ENCODE results near the gene DEPDC4.
"Not testable (repeated sequence)": the region's sequence is repeated elsewhere in the genome, so short reads cannot be mapped to it uniquely, and the experiment has no call there.

The DEPDC4 gene

GRCh38 chr12:100263131-100263530 lies 3.7 kb downstream of the DEPDC4 start:
- no peak for DNase-seq

GRCh38 chr12:100258127-100258526 lies 8.8 kb downstream of the DEPDC4 start:
- DNase-seq, result no peak

- no peak for DNase-seq
Measured at GRCh38 chr12:100254876-100255275, 12.0 kb downstream of the DEPDC4 start.

- peak in 1 of 2 experiments; percentile 23 for DNase-seq
Measured at GRCh38 chr12:100253437-100253836, 13.4 kb downstream of the DEPDC4 start.

DNA sequence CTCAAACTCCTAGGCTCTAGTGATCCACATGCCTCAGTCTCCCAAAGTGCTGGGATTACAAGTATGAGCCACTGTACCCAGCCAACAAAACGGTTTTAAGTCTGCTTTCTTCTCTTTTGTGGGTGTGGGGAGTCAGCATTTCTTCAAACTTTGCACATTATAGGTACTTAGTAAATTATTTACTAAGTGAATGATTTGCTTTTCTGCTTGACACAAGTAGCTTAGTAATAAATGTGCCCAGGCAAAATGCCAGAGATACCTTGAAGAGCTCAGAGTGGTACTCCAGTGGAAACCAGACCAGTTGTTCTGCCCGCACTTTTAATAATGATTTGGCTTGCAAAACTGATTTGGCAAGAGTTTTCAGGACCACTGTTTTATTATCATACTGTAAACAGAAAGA lies 15.0 kb downstream of the DEPDC4 start:
- DNase-seq, result peak; percentile 86 to 91

- no peak for DNase-seq
Measured at GRCh38 chr12:100249941-100250340, 16.9 kb downstream of the DEPDC4 start.

- no peak for DNase-seq
Measured at GRCh38 chr12:100248886-100249285, 18.0 kb downstream of the DEPDC4 start.

GRCh38 chr12:100247765-100248164 lies 19.1 kb downstream of the DEPDC4 start:
- DNase-seq, result no peak

DNA sequence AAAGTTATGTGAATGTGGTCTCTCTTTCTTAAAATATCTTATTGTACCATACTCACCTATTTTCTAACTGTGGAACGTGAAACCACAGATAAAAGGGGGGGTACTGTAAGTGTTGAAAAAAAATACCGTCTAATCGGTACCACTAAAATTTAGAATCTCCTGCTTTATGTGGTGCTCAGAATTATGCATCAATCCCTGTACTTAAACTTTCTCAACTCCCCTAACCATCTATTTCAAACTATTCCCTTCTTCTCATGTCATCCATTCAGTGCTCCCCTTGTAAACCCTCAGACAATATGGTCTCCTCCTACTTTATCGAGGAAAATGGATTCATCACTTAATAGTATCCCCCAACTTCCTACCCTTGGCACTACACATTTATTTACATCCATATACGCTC lies 23.7 kb downstream of the DEPDC4 start:
- no peak for DNase-seq

GRCh38 chr12:100239589-100239988 lies 27.3 kb downstream of the DEPDC4 start:
- no peak for DNase-seq

DNA sequence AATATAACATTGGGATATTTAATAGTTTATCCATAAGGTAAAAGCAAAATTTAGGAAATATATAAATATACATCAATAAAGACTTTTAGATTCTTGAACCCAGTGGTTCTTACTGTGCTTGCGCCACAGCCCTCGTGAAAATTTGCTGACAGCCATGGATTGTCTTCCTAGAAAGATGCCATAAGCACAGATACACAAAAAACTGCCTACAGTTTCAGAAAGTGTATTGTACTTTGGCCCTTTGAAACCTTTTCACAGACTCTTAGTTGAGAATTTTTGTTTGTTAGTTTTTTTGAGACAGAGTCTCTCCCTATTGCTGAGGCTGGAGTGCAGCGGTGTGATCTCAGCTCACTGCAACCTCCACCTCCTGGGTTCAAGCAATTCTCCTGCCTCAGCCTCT lies 28.1 kb downstream of the DEPDC4 start:
- DNase-seq, result no peak

DNA sequence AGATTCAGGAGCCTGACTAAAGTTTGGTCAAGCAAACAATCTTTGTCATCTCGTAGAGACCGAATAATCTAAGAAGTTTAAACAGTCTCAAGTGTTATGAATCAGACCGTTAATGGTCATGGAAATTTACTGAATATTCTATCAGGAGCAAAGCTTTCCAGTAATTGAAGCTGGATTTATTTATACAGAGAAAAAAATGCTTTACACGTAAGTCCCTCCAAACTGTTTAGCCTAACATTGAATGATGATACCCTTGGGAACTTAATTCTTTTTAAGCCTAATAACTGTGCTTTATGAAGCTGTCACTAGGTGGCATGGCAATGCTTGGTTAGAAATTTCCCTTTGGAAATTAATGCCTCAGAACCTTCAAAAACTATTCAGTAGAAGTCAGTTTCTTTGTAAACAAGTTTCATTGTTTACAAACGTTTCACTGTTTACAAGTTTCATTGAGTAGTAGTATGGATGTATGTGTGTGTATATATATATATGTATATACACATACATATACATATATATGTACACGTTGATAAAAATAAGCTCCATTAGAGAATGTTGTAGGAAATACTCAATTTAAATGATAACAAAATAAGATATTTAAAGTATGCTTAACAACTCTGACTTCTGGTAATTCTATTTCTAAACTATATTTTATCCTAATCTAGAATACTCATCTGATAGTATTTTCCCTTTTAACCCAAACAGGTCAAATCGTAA lies 32.1 kb downstream of the DEPDC4 start:
- peak; percentile 30 to 71 for DNase-seq

DNA sequence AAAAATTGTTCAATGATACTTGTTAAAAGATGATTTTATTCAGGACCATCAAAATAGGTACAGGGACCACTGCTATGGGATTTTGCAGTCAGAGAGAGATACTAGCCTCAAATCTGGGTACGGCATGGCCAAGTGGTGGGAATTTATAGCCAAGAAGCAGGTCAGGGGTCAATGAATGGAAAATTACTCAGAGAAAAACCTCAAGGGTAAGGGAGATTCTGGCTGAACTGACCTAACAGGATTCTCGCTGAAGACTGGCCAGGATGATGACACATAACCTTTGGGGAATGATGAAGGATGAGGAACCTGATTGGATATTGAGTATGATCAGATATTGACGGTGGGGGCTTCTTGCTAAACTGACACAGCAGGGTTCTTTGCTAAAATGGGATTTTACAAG lies 32.7 kb downstream of the DEPDC4 start:
- DNase-seq, result no peak

DNA sequence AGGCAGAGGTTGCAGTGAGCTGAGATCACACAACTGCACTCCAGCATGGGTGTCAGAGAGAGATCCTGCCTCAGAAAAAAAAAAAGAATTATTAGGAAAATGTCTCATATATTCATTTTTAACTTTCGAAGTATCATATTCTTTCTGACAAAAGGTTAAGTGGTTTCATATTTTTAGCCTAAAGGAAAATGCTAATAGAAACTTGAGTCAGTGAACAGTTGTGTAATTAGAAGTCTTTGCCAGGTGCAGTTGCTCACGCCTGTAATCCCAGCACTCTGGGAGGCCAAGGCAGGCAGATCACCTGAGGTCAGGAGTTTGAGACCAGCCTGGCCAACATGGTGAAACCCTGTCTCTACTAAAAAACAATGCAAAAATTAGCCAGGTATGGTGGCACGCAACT lies 35.0 kb downstream of the DEPDC4 start:
- DNase-seq, result not testable (repeated sequence)

DNA sequence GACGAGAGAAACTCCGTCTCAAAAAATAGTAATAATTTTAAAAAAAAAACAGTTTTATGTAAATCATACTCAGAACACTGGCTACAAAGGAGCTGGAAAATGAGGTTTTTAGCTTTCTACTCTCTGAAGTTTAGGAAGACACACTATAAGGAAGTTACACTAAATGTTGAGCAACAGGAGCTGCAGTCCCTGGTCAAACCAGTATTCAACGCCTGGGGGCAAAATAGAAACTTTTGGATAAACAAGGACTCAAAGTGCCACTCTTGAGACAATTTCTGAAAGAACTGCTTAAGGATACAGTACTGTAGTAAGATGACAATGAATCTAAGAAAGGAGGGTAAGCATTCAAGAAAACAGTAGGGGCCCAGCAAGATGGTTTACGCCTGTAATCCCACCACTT lies 37.0 kb downstream of the DEPDC4 start:
- no peak for DNase-seq

GRCh38 chr12:100229036-100229635 lies 37.7 kb downstream of the DEPDC4 start:
- peak; percentile 7 to 34 for DNase-seq

- no peak for DNase-seq
Measured at GRCh38 chr12:100225491-100225890, 41.4 kb downstream of the DEPDC4 start.

DNA sequence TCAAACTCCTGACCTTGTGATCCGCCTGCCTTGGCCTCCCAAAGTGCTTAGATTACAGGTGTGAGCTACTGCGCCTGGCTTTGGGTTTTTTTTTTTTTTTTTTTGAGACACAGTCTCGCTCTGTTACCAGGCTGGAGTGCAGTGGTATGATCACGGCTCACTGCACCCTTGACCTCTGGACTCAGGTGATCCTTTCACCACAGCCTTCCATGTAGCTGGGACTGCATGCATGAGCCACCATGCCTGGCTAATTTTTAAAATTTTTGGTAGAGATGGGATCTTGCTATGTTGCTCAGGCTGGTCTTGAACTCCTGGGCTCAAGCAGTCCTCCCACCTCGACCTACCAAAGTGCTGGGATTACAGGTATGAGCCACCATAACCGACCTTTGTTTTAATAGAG lies 44.7 kb downstream of the DEPDC4 start:
- not testable (repeated sequence) for DNase-seq

DNA sequence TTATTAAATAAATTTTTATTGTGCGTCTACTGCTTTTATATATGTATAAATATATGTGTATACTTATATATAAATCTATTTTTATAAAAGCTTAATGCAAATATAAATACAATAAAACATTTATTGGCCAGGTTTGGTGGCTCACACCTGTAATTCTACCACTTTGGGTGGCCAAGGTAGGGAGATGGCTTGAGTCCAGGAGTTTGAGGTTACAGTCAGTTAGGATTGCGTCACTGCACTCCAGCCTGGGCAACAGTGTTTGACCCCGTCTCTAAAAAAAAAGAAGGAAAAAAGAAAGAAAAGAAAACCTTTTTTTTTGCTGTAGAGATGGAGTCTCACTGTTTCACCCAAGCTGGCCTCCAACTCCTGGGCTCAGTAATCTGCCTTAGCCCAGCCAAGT lies 45.4 kb downstream of the DEPDC4 start:
- DNase-seq, result no peak

- no peak for DNase-seq
Measured at GRCh38 chr12:100219328-100220109, 47.4 kb downstream of the DEPDC4 start.

DNA sequence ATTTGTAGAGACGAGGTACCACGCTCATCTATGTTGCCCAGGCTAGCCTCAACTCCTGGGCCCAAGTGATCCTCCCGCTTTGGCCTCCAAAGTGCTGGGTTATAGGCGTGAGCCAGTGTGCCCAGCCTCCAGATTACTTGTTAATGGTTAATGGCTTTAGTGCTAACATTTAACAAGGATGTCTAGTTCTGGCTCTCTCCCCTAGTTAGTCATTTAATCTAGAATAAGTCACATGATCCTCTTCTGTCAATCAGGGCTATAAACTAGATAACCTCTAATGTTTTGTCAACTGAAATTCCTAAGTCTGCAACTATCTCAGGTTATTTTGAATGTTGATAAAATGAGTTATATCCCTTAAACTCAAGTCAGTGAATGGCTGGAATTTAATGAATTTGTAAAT lies 50.5 kb downstream of the DEPDC4 start:
- no peak for DNase-seq

GRCh38 chr12:100215209-100215608 lies 51.7 kb downstream of the DEPDC4 start:
- DNase-seq, result no peak

DNA sequence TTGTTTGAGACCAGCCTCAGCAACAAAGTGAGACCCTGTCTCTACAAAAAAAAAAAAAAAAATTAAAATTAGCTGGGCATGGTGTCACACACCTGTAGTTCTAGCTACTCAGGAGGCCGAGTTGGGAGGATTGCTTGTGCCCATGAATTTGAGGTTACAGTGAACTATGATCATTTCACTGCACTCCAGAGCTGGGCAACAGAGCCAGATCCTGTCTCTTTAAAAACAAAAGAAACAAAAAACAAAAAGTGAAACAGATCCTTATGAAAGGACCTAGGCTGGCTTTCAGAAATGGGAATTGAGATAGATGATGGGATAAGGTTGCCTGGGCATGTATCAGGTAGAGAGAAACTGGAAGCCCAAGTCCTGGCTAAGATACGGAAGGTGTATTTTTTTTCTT lies 52.4 kb downstream of the DEPDC4 start:
- DNase-seq, result no peak

All from NCI-H526 (cell line).